HepG2 (cell line): Measurements from ENCODE around the gene ZBTB8OS. TPM values are rescaled to one million over a fixed set of nuclear protein-coding genes. Genes with fewer than 3 reads are reported as not detected.

Experiments
- ARNT ChIP-seq: fragments of 450-650 bp; IDR thresholded peaks from 2 replicates; pipeline ENCODE4 v1.6.1; 2017
- ATF1 ChIP-seq: IDR thresholded peaks from 2 replicates; pipeline ENCODE4 v1.6.1; 2016; ENCODE audit warnings: mild to moderate bottlenecking, control low read depth
- BRCA1 ChIP-seq: sonication (generic); formaldehyde crosslinking; IDR thresholded peaks from 2 replicates; pipeline ENCODE4 v1.4.0; 2020; ENCODE audit warnings: missing genetic modification reagents
- FOXC1 ChIP-seq: sonication (generic); formaldehyde crosslinking; IDR thresholded peaks from 2 replicates; pipeline ENCODE4 v1.8.0; 2022; ENCODE audit warnings: mild to moderate bottlenecking, missing genetic modification reagents, borderline replicate concordance
- HNRNPH1 ChIP-seq: fragments of 200-400 bp; formaldehyde crosslinking; optimal IDR thresholded peaks from 2 replicates; pipeline ENCODE3; 2017; ENCODE audit warnings: mild to moderate bottlenecking, low read depth, low read length
- KAT2B ChIP-seq: fragments of 150-350 bp; IDR thresholded peaks from 2 replicates; pipeline ENCODE4 v1.6.1; 2014; ENCODE audit warnings: low read depth, low read length, borderline replicate concordance
- REPIN1 ChIP-seq: sonication (generic); formaldehyde crosslinking; IDR thresholded peaks from 2 replicates; pipeline ENCODE4 v1.8.0; 2022; ENCODE audit warnings: missing genetic modification reagents, low read depth, mild to moderate bottlenecking, borderline replicate concordance
- RFXAP ChIP-seq: sonication (generic); formaldehyde crosslinking; IDR thresholded peaks from 2 replicates; pipeline ENCODE4 v1.4.0; 2020; ENCODE audit warnings: missing genetic modification reagents, borderline replicate concordance
- SALL2 ChIP-seq: sonication (generic); formaldehyde crosslinking; IDR thresholded peaks from 2 replicates; pipeline ENCODE4 v1.8.1; 2023; ENCODE audit warnings: mild to moderate bottlenecking, missing genetic modification reagents, inconsistent platforms
- TAF15 ChIP-seq: fragments of 200-400 bp; formaldehyde crosslinking; IDR thresholded peaks from one replicate; pipeline ENCODE4 v1.6.1; 2018; ENCODE audit warnings: mild to moderate bottlenecking, low read depth, low read length; ENCODE audit not compliant: poor library complexity, severe bottlenecking
- ZFAT ChIP-seq: sonication (generic); formaldehyde crosslinking; conservative IDR thresholded peaks from 2 replicates; pipeline ENCODE4 v1.8.1; 2023; ENCODE audit warnings: missing genetic modification reagents, inconsistent platforms
- ZNF24 ChIP-seq: fragments of 450-650 bp; IDR thresholded peaks from 2 replicates; pipeline ENCODE4 v1.6.1; 2017; ENCODE audit warnings: antibody characterized with exemption, mild to moderate bottlenecking
- ZNF557 ChIP-seq: sonication (generic); formaldehyde crosslinking; IDR thresholded peaks from 2 replicates; pipeline ENCODE4 v1.4.0; 2020; ENCODE audit warnings: missing genetic modification reagents
- ZSCAN20 ChIP-seq: sonication (generic); formaldehyde crosslinking; IDR thresholded peaks from 2 replicates; pipeline ENCODE4 v1.4.0; 2020; ENCODE audit warnings: missing genetic modification reagents, mild to moderate bottlenecking, borderline replicate concordance
- polyA plus RNA-seq, 8 experiments: library from polyadenylated mRNA; depleted of rRNA in 3 of 8; stranded (reverse) in 7 of 8; unstranded in 1 of 8; fragments of >200 nt; fragmentation: Illumina TruSeq in 4 of 8; extraction: Trizol in 4 of 8; gene quantifications; 2 replicates each; pipeline versions ENCODE4 v1.2.1 to v1.2.3, GENCODE V29; 2011 to 2016; ENCODE audit warnings: low read depth in 4 of 8, missing spikeins in 1 of 8, mixed read lengths in 1 of 8; ENCODE audit not compliant: insufficient read depth in 1 of 8
- total RNA-seq, 5 experiments: library from RNA; depleted of rRNA; stranded (reverse); fragments of >200 nt; fragmentation: Illumina TruSeq; extraction: Trizol; gene quantifications; 2 replicates each; pipeline ENCODE4 v1.2.3, GENCODE V29; 2016; ENCODE audit warnings: low read depth in 1 of 5
- TF ChIP-seq, protein P1 (sequence below): sonication (generic); formaldehyde crosslinking; IDR thresholded peaks from 2 replicates; pipeline ENCODE4 v1.4.0; 2020; ENCODE audit warnings: mild to moderate bottlenecking, missing genetic modification reagents
- TF ChIP-seq, protein P2 (sequence below): sonication (generic); formaldehyde crosslinking; IDR thresholded peaks from 2 replicates; pipeline ENCODE4 v1.5.0; 2020; ENCODE audit warnings: missing genetic modification reagents
- TF ChIP-seq, protein P3 (sequence below): sonication (generic); formaldehyde crosslinking; IDR thresholded peaks from 2 replicates; pipeline ENCODE4 v1.5.0; 2020; ENCODE audit warnings: missing genetic modification reagents
- TF ChIP-seq, protein P4 (sequence below): sonication (generic); formaldehyde crosslinking; IDR thresholded peaks from 2 replicates; pipeline ENCODE4 v1.4.0; 2020; ENCODE audit warnings: low read depth, mild to moderate bottlenecking, missing genetic modification reagents
- TF ChIP-seq, protein P5 (sequence below): sonication (generic); formaldehyde crosslinking; IDR thresholded peaks from 2 replicates; pipeline ENCODE4 v1.4.0; 2020; ENCODE audit warnings: missing genetic modification reagents, borderline replicate concordance

Gene ZBTB8OS
- total and polyA plus RNA-seq, 2 of the 13 experiments (the other 11 are each of a cell fraction or from before 2014, with no cell fraction given), result 57.7 to 84.8 TPM

DNA sequence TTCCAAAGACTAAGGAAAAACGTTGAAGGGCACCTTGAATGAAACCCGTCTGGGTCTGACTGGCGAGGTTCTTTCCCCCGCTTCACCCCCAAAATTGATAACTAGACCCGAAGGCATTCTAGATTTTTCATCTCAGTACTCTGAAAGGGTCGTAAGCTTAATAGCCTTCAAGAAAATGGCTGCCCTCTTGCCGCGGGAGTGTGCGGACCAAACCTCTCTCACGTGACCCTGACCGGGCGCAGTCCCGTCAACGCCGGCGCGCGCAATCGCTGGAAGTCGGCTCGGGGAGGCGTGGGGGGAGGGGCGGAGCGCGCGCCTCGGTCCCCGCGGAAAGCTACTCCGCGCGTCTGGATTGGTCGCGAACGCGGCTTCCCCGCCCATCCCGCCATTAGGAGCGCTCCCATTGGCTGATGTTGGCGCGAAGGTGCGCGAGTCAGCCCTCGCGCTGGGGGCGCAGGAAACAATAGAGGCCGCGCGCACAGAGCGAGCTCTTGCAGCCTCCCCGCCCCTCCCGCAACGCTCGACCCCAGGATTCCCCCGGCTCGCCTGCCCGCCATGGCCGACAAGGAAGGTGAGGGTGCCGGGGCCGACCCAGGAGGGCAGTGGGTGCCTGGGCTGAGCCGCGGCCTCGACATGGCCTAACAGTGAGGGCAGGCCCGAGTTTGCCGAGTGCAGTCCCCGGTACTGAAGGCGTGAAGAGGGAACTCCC lies 556 bp upstream of the ZBTB8OS start, which contains the start of gene RBBP4 (continued):
- TF ChIP-seq, protein P1, sequence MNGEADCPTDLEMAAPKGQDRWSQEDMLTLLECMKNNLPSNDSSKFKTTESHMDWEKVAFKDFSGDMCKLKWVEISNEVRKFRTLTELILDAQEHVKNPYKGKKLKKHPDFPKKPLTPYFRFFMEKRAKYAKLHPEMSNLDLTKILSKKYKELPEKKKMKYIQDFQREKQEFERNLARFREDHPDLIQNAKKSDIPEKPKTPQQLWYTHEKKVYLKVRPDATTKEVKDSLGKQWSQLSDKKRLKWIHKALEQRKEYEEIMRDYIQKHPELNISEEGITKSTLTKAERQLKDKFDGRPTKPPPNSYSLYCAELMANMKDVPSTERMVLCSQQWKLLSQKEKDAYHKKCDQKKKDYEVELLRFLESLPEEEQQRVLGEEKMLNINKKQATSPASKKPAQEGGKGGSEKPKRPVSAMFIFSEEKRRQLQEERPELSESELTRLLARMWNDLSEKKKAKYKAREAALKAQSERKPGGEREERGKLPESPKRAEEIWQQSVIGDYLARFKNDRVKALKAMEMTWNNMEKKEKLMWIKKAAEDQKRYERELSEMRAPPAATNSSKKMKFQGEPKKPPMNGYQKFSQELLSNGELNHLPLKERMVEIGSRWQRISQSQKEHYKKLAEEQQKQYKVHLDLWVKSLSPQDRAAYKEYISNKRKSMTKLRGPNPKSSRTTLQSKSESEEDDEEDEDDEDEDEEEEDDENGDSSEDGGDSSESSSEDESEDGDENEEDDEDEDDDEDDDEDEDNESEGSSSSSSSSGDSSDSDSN (CRISPR knock-in tag), result peak; percentile 91
- TF ChIP-seq SALL2 (CRISPR knock-in tag), result peak; percentile 96
- TF ChIP-seq BRCA1 (CRISPR knock-in tag), result 0 out of 2 replicates have a peak, but pooled peaks have one; percentile 61
- peak; percentile 75 for TF ChIP-seq ATF1
- no peak for TF ChIP-seq ARNT
- peak; percentile 90; the same call in 1 of the 2 replicates for TF ChIP-seq ZSCAN20
- TF ChIP-seq, protein P2, sequence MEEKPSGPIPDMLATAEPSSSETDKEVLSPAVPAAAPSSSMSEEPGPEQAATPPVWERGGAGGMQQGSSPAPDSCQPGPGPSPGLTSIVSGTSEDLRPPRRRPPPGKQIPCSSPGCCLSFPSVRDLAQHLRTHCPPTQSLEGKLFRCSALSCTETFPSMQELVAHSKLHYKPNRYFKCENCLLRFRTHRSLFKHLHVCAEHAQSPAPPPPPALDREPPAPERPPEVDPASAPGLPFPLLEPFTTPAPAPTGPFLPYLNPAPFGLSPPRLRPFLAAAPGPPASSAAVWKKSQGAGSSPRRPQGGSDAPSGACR (CRISPR knock-in tag), result peak; percentile 73; the same call in 1 of the 2 replicates
- no peak for TF ChIP-seq HNRNPH1
- no peak for TF ChIP-seq KAT2B
- TF ChIP-seq, protein P3, sequence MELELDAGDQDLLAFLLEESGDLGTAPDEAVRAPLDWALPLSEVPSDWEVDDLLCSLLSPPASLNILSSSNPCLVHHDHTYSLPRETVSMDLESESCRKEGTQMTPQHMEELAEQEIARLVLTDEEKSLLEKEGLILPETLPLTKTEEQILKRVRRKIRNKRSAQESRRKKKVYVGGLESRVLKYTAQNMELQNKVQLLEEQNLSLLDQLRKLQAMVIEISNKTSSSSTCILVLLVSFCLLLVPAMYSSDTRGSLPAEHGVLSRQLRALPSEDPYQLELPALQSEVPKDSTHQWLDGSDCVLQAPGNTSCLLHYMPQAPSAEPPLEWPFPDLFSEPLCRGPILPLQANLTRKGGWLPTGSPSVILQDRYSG (CRISPR knock-in tag), result no peak
- TF ChIP-seq ZNF24, result no peak
- peak; percentile 46; the same call in 1 of the 2 replicates for TF ChIP-seq REPIN1 (CRISPR knock-in tag)
- peak; percentile 89 for TF ChIP-seq RFXAP (CRISPR knock-in tag)
- TF ChIP-seq, protein P4, sequence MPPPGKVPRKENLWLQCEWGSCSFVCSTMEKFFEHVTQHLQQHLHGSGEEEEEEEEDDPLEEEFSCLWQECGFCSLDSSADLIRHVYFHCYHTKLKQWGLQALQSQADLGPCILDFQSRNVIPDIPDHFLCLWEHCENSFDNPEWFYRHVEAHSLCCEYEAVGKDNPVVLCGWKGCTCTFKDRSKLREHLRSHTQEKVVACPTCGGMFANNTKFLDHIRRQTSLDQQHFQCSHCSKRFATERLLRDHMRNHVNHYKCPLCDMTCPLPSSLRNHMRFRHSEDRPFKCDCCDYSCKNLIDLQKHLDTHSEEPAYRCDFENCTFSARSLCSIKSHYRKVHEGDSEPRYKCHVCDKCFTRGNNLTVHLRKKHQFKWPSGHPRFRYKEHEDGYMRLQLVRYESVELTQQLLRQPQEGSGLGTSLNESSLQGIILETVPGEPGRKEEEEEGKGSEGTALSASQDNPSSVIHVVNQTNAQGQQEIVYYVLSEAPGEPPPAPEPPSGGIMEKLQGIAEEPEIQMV (CRISPR knock-in tag), result peak; percentile 47; the same call in 1 of the 2 replicates
- TF ChIP-seq TAF15, result no peak
- TF ChIP-seq ZNF557 (CRISPR knock-in tag), result peak; percentile 88; the same call in 1 of the 2 replicates
- TF ChIP-seq, protein P5, sequence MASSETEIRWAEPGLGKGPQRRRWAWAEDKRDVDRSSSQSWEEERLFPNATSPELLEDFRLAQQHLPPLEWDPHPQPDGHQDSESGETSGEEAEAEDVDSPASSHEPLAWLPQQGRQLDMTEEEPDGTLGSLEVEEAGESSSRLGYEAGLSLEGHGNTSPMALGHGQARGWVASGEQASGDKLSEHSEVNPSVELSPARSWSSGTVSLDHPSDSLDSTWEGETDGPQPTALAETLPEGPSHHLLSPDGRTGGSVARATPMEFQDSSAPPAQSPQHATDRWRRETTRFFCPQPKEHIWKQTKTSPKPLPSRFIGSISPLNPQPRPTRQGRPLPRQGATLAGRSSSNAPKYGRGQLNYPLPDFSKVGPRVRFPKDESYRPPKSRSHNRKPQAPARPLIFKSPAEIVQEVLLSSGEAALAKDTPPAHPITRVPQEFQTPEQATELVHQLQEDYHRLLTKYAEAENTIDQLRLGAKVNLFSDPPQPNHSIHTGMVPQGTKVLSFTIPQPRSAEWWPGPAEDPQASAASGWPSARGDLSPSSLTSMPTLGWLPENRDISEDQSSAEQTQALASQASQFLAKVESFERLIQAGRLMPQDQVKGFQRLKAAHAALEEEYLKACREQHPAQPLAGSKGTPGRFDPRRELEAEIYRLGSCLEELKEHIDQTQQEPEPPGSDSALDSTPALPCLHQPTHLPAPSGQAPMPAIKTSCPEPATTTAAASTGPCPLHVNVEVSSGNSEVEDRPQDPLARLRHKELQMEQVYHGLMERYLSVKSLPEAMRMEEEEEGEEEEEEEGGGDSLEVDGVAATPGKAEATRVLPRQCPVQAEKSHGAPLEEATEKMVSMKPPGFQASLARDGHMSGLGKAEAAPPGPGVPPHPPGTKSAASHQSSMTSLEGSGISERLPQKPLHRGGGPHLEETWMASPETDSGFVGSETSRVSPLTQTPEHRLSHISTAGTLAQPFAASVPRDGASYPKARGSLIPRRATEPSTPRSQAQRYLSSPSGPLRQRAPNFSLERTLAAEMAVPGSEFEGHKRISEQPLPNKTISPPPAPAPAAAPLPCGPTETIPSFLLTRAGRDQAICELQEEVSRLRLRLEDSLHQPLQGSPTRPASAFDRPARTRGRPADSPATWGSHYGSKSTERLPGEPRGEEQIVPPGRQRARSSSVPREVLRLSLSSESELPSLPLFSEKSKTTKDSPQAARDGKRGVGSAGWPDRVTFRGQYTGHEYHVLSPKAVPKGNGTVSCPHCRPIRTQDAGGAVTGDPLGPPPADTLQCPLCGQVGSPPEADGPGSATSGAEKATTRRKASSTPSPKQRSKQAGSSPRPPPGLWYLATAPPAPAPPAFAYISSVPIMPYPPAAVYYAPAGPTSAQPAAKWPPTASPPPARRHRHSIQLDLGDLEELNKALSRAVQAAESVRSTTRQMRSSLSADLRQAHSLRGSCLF (CRISPR knock-in tag), result no peak; the same call in 1 of the 2 replicates
- 0 out of 2 replicates have a peak, but pooled peaks have one; percentile 8 for TF ChIP-seq ZFAT (CRISPR knock-in tag)
- peak; percentile 76 for TF ChIP-seq FOXC1
